GM18508 (cell line): ENCODE data around the gene SGO2.
A peak's percentile ranks its signal among the peaks of the same experiment; 100 is the strongest.

Experiments used
- ATAC-seq: cut with Tn5 transposase; IDR thresholded peaks from one replicate; pipeline ENCODE4 v1.9.1; 2021; ENCODE audit warnings: moderate number of reproducible peaks; ENCODE audit not compliant: insufficient read depth, unreplicated experiment

SGO2 gene, protein sequence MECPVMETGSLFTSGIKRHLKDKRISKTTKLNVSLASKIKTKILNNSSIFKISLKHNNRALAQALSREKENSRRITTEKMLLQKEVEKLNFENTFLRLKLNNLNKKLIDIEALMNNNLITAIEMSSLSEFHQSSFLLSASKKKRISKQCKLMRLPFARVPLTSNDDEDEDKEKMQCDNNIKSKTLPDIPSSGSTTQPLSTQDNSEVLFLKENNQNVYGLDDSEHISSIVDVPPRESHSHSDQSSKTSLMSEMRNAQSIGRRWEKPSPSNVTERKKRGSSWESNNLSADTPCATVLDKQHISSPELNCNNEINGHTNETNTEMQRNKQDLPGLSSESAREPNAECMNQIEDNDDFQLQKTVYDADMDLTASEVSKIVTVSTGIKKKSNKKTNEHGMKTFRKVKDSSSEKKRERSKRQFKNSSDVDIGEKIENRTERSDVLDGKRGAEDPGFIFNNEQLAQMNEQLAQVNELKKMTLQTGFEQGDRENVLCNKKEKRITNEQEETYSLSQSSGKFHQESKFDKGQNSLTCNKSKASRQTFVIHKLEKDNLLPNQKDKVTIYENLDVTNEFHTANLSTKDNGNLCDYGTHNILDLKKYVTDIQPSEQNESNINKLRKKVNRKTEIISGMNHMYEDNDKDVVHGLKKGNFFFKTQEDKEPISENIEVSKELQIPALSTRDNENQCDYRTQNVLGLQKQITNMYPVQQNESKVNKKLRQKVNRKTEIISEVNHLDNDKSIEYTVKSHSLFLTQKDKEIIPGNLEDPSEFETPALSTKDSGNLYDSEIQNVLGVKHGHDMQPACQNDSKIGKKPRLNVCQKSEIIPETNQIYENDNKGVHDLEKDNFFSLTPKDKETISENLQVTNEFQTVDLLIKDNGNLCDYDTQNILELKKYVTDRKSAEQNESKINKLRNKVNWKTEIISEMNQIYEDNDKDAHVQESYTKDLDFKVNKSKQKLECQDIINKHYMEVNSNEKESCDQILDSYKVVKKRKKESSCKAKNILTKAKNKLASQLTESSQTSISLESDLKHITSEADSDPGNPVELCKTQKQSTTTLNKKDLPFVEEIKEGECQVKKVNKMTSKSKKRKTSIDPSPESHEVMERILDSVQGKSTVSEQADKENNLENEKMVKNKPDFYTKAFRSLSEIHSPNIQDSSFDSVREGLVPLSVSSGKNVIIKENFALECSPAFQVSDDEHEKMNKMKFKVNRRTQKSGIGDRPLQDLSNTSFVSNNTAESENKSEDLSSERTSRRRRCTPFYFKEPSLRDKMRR

DNA sequence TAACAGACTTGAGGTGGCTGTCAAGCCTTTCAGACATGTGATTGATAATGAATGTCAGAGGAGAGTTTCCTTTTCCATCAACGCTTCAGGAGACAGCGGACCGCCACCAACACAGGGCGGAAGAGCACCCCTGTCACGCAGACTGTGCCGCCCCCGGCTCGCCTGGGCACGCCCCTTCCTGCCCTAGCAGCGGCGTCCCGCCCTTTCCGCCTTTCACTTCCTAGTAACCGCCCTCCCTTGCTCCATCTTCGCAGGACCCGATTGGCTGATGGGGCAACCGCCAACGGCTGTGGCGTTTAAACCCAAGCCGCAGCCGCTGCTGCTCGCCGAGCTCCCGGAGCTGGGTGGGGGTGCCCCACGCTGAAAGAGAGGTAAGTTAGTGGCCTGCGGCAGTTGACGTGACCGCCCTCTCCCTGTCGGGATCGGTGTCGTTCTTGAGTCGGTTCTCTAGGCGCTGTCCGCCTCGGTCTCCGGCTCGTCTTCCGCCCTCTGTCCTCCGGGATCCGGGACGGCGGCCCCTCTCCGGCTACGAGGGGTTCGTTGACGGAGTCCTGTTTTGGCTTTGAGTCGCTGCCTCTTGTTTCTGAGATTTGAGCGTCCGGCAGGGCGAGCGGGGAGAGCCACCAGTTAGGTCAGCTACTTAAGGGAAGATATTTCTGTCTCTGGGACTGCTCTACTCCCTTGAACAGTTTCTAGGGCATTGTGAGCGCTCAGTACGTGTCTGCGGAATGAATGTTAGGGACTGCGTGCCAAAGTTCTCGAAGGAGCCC, at the start of gene SGO2:
TSS of gene SGO2 (plus strand) at position 326 of the 770 bp plus-strand sequence. CDS start 6,769 bp downstream, outside the sequence.
- ATAC-seq, result peak; percentile 97

DNA sequence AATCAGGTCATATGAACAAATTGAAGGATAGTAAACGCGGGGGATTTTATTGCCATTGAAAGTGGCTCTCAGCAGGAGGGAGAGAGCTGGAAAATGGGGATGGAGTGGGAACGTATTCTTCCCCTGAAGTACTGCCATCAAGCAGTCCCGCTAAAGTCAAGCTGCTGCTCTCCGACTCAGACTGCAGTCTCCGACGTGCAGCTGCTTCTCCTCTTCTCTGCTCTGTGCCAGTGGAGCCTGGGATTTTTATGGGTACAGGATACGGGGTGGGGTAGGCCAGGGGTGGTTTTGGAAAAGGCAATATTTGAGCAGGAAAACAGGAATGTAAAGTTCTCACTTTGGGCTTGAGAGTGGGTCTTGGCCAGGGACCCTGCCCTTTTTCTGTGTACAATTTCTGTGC, 49.2 kb upstream of the SGO2 start:
- no peak for ATAC-seq

DNA sequence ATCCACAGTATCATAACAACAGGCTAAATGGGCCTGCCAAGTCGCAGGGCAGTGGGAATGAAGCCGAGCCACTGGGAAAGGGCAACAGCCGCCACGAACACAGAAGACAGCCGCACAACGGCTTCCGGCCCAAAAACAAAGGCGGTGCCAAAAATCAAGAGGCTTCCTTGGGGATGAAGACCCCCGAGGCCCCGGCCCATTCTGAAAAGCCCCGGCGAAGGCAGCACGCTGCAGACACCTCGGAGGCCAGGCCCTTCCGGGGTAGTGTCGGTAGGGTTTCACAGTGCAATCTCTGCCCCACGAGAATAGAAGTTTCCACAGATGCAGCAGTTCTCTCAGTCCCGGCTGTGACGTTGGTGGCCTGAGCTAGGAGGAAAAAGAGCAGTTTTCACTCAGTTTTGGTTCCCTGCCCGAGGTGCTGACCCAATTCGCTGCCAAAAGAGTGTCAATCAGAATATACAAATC, 48.3 kb upstream of the SGO2 start:
- no peak for ATAC-seq

DNA sequence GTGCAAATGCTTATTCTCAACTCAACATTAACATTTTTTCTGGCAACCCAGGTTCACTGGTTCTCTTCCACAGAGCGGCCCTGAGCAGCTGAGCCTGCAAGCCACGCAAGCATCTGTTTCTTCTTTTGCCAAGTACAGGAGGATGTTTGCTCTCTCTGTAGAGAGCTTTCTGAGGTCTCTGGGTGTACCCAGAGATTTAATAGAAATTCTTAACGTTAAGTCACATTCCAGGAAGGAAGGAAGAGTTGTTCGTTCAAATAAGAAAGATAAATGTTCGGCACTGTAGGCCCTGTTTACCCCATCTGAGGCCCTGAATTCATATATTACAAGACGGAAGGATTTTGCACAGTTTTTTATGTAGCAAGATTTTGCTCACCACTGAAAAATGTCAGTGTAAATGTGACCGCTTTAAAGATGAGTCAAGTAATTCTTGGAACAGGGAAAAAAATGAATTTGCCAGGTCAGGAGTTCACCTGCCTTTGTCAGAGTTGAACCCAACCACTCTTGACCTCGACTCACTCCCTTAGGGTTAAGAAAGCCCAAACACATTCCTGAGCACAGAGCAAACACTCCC, 46.2 kb upstream of the SGO2 start:
- no peak for ATAC-seq

DNA sequence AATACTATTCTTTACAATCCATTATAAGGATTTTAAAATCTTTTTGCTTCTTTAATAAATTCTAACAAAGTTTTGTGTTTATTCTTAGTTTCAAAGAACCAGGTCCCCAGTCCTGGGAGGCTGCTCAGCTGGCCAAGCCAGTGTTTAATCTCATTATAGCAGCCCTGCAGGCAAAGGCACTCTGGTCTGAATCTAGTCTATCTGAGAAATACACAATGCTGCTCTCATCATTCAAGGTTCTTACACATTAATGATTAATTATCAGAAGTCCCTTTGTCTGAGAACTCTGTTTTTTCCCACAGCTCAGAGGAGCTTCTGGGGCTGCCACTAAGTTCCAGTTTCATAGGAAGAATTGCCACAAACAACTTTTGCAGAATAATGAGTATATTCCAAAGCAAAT, 43.8 kb upstream of the SGO2 start:
- ATAC-seq, result peak; percentile 68

DNA sequence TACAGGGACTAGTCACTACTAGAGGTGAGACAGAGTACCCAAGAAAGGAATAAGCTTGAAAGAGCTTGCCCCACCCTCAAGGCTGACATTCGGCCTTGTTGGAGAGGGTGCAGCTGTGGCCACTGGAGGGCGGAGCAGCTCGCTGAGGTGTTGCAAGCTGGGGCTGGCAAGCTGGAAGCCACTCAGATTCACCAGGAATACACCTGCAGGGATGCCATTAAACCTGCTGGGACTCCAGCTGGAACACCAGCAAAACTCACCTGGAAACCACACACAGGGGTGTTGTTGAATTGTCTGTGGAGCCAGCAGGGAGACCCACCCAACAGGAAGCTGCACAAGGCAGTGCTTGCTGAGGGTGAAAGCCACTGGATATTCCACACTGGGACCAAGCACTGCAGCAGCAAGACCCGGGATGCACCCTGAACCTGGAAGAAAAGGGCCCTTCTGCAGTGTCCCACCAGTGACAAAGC, 42.2 kb upstream of the SGO2 start:
- ATAC-seq, result peak; percentile 42

DNA sequence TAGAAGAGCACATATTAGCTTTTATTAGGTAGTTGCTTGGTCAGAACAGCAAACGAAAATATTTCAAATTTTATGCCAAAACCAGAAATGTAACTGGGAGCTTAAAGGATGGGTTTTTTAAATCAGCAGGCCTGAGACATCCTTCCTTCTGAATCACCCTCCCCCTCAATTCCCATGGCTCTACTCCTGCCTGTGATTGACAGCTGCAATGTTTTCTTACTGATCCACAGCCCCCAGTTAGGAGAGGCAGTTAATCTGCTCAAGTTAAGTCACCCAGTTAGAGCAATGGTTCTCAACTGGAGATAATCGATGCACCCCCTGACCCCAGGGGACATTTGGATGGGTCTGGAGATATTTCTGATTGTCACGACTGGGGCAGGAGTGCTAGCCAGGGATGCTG, 41.1 kb upstream of the SGO2 start:
- ATAC-seq, result no peak

DNA sequence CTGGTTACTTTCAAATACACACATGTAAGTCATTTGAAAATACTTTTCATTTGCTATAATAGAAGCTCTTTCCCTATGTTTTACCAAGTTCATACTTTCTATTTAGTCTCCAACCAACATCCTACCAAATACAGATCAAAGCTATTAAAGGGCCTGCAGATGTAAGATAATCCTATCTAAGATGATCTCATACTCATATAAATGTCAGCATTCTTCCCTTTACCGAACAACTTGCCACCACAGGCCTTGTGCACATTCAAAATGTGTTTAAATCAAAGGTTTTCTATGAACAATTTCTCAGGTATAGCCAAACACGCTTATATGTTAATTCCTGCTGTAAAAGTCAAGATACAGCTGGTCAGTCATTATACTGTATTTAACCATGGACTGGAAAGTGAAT, 39.5 kb upstream of the SGO2 start:
- ATAC-seq, result no peak

DNA sequence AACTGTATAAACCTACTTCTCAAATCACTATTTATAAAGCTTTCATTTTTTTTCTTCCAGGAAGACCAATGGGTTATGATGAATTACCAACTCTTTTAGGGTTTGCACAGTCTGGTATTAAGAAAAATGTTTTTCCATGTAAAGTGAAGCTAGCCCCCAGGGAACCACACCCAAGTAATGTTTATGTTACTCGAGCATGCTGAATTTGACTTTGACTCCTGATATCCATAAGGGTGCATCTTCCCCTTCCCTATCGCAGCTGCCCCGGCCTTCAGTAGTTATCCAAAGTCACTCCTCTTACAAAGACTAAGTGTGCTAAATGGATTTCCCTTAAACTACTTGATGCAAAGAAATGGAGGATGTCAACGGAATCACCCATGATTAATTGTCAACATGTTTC, 37.8 kb upstream of the SGO2 start:
- ATAC-seq, result no peak

DNA sequence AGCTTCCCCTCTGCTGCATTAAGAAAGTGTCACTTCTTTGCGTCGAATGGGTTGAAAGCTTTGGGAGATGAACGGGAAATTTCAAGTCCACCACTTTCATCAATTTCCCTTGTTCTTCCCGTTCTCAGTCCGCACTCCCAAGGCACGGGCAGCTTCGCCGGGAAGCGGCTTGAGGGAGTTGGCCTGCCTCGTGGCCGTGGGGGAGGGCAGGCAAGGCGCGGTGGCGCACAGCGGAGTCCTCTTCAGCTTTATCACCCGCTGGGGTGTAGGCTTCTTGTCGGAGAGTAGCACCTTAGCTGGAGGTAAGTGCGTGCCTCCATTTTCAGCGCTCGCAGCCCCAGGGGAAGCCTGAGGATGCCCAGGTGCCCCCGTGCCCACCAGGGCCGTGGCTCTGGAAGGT, 36.0 kb upstream of the SGO2 start:
- ATAC-seq, result no peak

DNA sequence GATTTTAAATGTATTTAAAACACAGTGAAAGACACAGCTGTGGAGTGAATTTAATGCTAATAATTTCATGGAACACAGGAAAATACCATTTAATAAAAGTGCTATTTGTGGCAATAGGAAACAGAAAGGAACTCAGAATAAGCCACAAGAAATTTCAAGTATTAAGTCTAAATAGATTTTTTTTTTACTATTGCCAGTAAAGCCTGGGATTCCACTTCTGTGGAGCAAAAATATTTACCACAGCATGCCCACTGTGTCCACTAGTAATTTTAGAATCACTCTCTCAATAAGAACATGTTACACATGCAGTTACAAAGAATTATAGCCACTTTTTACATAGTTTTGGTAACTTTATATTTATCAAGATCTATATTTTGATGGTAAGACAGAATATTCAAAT, 33.4 kb upstream of the SGO2 start:
- no peak for ATAC-seq

DNA sequence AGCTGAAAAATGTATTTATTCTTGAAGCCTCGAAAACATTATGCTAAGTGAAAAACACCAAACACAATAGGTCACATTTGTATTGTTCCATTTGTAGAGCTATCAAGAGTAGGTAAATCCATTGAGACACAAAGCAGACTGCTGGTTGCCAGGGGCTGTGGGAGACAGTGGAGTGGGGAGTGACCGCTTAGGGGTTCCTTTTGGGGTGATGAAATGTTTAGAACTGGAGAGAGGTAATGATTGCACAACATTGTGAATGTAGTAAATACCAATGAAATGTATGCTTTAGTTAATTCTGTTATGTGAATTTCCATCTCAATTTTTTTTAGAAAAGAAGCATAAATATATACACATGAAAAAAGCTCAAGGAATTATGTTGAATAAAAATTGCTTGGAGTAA, 32.0 kb upstream of the SGO2 start:
- no peak for ATAC-seq

DNA sequence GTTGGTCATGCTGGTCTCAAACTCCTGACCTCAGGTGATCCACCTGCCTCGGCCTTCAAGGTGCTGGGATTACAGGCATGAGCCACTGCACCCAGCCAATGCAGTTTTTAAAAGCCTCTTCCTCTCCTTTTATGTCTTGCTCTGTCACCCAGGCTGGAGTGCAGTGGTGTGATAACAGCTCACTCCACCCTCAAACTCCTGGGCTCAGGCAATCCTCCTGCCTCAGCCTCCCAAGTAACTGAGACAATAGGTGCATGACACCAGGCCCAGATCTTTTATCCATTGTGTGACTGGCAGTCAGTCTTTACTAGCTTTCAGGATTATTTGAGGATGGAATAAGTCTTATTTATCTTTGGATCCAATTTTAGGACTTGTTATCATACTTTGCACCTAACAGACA, 29.3 kb upstream of the SGO2 start:
- no peak for ATAC-seq

DNA sequence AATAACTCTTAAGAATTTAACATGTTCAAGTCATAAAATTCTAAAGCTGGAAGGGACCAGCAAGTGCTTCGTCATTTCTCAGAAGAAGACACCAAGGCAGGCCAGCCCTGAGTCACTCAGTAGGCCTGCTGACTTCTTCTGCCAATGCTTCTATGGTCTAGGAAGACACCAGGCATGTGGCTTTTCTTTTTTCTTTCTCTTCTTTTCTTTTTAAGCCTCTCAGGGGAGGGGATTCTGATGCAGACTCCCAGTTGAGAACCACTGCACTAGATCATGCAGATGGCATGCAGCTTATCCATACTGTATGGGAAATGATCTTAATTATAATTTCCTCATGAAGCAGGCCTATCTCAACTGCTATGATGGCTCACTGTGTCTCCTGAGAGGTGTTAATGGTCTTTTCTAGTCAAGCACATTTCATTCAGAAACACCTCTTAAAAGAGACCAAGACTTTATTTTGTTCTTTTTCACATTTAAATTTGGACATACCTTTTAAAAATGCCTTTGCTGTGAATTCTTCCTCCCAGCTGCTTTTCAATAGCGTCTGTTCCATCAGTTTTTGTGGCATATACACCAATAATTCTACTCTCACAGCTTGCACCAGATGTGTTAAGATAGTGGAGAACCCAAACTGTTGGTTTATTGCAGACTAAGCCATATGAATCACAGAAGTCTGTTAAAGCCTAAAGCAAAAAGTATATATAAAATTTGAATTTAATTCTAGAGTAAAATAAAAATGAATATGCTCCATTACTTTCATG, 27.4 kb upstream of the SGO2 start:
- no peak for ATAC-seq

DNA sequence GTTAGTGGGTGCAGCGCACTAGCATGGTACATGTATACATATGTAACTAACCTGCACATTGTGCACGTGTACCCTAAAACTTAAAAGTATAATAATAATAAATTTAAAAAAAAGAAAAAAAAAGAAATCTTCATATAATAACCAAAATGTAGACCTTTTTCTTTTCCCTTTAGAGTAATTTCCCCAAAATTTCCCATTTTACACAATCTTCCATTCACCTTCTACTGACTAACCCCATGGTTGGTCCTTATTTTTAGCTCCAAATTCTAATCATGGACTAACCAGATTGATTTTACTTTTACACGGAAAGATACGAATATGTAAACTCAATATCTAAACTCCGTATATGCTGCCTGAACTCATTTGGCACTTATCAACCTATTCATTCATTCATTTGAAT, 23.8 kb upstream of the SGO2 start:
- ATAC-seq, result no peak

DNA sequence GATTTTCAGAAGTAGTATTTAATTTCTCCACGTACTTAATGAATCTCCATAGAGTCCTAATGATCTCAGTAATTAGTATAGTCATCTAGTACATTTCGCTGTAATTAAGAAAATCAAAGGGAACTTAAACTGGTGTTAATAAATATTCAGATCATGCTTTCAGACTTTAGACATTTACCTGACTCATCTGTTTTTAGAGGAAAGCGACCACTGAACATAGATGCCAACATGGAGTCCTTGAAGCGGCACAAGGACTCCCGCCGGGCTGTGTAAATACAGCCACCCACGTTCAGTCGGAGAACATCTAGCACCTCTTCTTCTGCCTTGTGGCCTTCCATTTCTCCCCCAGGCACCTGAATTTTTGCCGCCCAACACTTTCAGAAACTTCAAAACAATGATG, 19.3 kb upstream of the SGO2 start:
- ATAC-seq, result no peak

DNA sequence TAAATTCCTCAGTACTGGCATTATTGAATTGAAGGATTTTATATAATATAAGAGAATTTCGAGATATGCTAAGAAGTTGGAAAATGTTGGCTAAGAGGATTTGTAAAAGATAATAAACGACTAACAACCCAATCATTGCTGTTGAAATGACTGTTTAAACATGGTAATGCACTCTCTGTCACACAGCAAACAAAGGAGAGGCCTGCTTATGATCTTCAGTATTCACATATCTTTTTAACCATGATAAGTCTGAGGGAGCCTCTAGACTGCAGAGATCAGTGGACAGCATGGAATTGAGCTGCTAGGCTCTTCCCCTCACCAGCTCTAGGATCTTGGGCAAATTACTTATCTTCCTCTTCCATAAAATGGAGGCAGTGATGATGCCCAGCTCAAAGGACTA, 18.8 kb upstream of the SGO2 start:
- ATAC-seq, result no peak

DNA sequence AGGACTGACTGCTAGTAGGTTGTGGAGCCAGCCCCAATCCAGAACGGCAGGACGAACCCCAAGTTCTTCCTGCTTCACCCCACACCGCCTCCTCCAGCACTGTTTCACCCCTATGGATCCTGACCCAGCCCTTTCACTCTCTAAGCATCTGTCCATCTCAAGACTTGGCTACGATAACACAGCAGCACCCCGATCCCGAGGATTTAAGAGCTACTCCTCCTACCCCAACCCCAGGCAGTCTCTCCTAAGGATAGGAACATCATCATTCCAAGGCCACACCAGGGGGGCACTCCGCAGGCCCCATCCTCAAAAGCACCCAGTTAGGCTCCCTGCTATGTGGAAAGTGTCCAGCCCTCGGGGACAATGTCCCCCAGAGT, 16.8 kb upstream of the SGO2 start:
- no peak for ATAC-seq
